ENCODE data around the gene ADAMTSL1.

ADAMTSL1 gene

DNA sequence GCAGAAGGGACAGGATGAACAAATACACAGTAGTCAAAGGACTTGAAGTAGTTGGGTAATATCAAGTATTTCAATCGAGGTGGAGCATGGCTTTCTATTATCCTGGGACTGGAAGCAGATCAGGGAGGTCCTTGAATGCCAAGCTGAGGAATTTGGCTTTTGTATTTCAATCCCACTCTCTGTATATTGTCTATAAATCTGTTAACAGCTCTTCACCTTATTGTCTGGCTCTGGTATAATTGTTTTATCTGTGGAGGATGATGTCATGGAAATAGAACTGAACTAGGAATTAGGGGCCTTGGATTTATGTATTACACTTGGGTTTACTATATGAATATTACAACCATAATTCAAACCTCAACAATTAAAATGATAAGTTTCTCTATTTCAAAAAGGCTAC, 6.3 kb upstream of the ADAMTSL1 start:
- no peak for DNase-seq (ENCODE audit: low read depth)

GRCh38 chr9:18472435-18472834, 1.5 kb upstream of the ADAMTSL1 start:
- no peak for DNase-seq (ENCODE audit: low read depth)

DNA sequence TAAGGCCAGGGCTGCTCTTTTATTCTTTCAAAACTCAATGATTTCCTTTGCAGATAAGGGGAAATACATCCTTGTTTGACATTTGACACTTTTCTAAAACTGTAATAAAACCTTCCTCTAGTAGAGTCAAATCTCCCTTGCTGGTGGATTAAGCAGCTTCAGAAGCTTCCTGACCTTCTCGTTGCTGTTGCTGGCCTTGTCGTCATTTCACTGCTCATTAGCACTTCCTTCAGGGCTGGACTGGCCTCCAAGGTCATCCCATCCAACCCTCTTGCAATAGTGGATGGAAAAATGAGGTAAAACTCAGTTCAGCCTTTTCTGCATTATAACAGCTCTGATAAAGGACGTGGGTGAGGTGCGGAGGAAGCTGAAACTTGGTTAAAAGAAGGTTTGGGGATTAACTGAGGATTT, 1.1 kb upstream of the ADAMTSL1 start:
- DNase-seq (ENCODE audit: low read depth): no peak

GRCh38 chr9:18474783-18475182, 830 bp downstream of the ADAMTSL1 start:
- no peak for DNase-seq (ENCODE audit: low read depth)

DNA sequence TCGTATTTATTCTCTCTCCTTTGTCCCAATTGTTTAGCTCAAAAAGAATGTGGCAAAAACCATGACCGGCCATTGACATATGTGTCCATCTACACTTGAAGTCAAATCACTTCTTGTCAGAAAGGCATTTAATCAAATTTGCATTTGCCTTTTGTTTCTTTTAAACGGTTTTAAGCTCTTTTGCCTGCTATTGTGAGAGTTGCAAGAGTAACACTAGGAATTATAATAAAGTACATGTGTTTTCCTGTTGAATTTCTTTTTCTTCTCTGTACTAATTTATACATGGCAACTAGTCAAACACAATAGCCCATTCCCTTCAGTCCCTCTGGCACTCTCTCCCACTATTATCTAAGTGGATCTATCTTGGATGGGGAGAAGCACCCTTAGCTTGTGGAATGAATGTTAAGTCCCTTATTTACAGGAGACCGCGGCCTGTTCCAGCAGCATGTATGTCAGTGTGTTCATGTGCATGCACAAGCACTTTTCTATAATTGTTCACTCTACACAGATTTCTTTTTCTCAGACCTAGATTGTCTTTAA, 3.2 kb downstream of the ADAMTSL1 start:
- DNase-seq (ENCODE audit: low read depth): no peak

- no peak for DNase-seq (ENCODE audit: low read depth)
These were observed 3.8 kb downstream of the ADAMTSL1 start for GRCh38 chr9:18477719-18478118.

GRCh38 chr9:18478501-18479361, 4.8 kb downstream of the ADAMTSL1 start:
- DNase-seq (ENCODE audit: low read depth): no peak

- DNase-seq (ENCODE audit: low read depth): no peak
These were observed 5.5 kb downstream of the ADAMTSL1 start for GRCh38 chr9:18479405-18479804.

- no peak for DNase-seq (ENCODE audit: low read depth)
These were observed 6.7 kb downstream of the ADAMTSL1 start for GRCh38 chr9:18480662-18481093.

- no peak for DNase-seq (ENCODE audit: low read depth)
These were observed 8.4 kb downstream of the ADAMTSL1 start for GRCh38 chr9:18482371-18482770.

- DNase-seq (ENCODE audit: low read depth): no peak
These were observed 11.8 kb downstream of the ADAMTSL1 start for GRCh38 chr9:18485714-18486113.

DNA sequence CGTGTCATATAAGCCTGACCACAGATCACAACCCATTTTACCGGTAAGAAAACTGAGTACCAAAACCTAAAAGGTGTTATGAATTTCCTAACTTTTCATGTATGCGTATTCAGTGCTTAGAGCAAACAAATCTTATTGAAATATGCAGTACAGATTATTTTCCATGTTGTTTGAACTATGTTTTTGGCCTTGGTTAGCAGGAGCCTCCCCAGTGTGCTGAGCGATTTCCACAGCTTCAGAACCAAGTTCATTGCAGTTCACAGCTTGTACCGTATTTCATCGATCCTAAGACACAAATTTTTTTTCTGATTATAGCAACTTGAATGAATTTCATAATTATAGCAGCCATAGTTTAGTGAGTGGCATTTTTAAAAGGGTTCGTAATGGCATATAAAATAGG, 13.7 kb downstream of the ADAMTSL1 start:
- DNase-seq (ENCODE audit: low read depth): no peak

DNA sequence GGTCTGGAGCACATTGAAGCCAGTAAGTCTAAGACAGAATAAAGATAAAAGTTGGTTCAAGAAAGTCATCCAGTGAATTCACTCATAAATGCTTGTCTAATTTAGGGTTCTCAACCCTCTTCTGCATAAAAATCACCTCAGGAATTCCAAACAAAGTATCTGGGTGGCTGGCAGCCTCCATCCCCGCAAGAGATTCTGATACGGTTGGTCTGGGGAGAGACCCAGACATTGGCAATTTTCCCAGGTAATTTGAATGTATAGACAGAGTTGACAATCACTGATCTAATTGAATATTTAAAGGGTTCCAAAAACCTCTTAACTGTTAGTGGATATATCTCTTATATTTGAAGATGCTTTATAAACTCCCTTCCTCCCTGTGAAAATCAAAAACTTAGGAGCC, 14.9 kb downstream of the ADAMTSL1 start:
- no peak for DNase-seq (ENCODE audit: low read depth)

DNA sequence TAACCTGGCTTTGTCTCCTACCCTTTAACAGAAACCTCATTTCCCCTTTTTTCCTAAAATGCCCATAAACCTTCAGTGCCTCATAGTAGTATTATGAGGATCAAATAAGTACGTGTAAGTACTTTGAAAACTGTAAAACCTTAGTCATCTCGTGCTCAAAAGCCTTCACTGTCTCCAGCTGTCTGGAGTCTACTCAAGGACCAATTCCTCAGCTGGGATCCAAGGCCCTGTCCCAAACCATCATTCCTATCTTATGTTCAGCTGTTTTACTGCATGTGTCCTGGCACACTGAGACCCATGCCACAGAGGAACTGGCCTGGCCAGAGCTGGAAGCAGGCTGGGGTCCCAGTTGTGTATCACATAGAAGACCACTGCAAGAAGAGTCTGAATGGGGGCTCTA, 15.9 kb downstream of the ADAMTSL1 start:
- no peak for DNase-seq (ENCODE audit: low read depth)

GRCh38 chr9:18490641-18491370, 16.9 kb downstream of the ADAMTSL1 start:
- no peak for DNase-seq (ENCODE audit: low read depth)

DNA sequence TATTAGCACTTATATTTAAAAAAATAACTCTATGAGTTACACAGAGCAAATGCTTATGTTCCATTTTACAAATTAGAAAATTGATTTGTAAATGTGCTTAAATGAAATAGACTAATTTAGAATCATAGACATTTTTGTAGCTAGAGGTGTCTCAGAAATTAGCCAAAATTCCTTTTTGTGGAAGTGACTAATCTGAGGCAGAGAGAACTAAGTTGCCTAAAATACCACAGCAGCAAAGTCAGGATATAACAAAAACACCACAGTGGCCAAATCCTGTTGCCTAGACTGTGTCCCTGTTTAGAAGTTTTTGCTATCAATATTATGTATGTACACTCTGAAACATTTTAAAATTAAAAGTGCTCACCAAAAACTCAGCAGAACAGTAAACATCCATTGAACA, 18.7 kb downstream of the ADAMTSL1 start:
- DNase-seq (ENCODE audit: low read depth): no peak

- no peak for DNase-seq (ENCODE audit: low read depth)
These were observed 19.6 kb downstream of the ADAMTSL1 start for GRCh38 chr9:18493451-18493993.

DNA sequence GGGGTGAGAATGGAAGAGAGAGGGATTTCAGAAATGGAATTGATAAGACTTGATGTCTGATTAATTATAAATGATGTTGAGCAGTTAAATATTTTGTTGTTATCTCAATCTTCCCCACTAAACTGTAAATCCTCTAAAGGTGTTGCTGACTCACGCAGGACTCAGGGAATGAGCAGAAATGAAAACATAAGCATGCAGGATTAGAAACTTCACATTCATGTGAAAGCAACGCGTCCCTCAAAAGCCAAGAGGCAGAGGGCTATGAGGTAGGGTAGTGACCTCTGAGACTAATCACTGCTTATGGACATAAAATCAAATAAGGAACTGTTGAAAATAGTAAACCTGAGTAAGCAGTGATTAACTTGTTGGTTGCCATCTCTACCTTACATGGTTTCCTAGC, 21.1 kb downstream of the ADAMTSL1 start:
- no peak for DNase-seq (ENCODE audit: low read depth)

GRCh38 chr9:18496256-18497000, 22.5 kb downstream of the ADAMTSL1 start:
- no peak for DNase-seq (ENCODE audit: low read depth)

- no peak for DNase-seq (ENCODE audit: low read depth)
These were observed 25.1 kb downstream of the ADAMTSL1 start for GRCh38 chr9:18499062-18499461.

- DNase-seq (ENCODE audit: low read depth): no peak
These were observed 26.0 kb downstream of the ADAMTSL1 start for GRCh38 chr9:18499980-18500379.

DNA sequence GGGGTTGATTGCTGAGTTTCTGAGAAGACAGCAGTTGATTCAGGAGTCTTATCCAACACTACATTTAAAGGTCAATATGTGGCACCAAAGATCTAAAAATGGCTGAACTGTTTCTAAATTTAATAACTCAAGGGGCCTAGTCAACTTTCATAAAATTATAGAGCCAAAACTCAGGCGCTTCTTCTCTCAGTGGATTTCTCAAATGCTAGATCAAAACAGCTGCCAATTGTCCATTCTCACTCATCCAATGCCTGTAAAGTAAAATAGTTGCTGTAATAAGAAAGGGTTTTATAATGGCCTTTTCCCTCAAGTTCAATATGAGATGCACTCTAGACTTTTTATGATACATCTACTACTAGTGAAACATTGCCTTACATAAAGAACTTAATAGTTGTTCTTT, 26.5 kb downstream of the ADAMTSL1 start:
- DNase-seq (ENCODE audit: low read depth): no peak
